ENCODE results near the gene MEAK7.

DNA sequence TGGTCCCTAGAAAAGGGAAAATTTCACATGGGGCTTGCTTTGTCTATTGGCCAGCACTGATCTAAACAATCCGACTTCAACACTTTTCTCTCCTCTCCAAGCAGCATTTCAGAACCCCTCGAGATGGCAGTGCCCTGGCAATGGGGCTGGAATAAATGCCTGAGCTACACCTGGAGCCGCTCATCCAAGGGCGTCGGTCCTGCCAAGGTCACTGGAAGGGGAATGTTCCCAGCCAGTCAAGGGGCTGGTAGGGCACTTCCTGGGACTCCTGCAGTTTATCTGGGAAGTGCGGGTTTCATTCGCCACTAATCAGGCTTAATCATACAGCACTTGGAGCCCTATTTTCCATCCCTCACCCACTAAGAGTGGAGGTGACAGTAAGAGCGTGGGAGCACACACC, 17.1 kb downstream of the MEAK7 start:
- TF ChIP-seq, protein P1, sequence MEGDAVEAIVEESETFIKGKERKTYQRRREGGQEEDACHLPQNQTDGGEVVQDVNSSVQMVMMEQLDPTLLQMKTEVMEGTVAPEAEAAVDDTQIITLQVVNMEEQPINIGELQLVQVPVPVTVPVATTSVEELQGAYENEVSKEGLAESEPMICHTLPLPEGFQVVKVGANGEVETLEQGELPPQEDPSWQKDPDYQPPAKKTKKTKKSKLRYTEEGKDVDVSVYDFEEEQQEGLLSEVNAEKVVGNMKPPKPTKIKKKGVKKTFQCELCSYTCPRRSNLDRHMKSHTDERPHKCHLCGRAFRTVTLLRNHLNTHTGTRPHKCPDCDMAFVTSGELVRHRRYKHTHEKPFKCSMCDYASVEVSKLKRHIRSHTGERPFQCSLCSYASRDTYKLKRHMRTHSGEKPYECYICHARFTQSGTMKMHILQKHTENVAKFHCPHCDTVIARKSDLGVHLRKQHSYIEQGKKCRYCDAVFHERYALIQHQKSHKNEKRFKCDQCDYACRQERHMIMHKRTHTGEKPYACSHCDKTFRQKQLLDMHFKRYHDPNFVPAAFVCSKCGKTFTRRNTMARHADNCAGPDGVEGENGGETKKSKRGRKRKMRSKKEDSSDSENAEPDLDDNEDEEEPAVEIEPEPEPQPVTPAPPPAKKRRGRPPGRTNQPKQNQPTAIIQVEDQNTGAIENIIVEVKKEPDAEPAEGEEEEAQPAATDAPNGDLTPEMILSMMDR (conservative IDR thresholded peaks at IDR 0.05 in 1 of 2, IDR thresholded peaks at IDR 0.05 in 1 of 2; ENCODE audit: low read depth in 1 of 2, low read length in 2 of 2): no peak
- TF ChIP-seq EZH2 (IDR thresholded peaks at IDR 0.05; ENCODE audit: low read length, missing control alignments): no peak

Data from fibroblast of lung (primary cell).